Chondrocyte (in vitro differentiated cells): Measurements from ENCODE around the gene CTDSP1. TPM values are rescaled to one million over a fixed set of nuclear protein-coding genes. Genes with fewer than 3 reads are reported as not detected.

Experiments used
- DNase-seq: peaks from one replicate; pipeline ENCODE4 v3.0.0; 2021; ENCODE audit warnings: mixed read lengths, low spot score
- H3K27ac Mint-ChIP-seq: one replicate; pipeline ENCODE4 v1.8.0; 2021; ENCODE audit warnings: mild to moderate bottlenecking, moderate library complexity, mixed read lengths; ENCODE audit not compliant: unreplicated experiment
- H3K27me3 Mint-ChIP-seq: 2 replicates; pipeline ENCODE4 v1.8.0; 2021; ENCODE audit warnings: low read depth, mixed read lengths
- H3K36me3 Mint-ChIP-seq: 2 replicates; pipeline ENCODE4 v1.8.0; 2021; ENCODE audit warnings: low read depth, mixed read lengths
- H3K4me1 Mint-ChIP-seq: 2 replicates; pipeline ENCODE4 v1.8.0; 2021; ENCODE audit warnings: low read depth, mild to moderate bottlenecking, mixed read lengths
- H3K4me3 Mint-ChIP-seq: one replicate; pipeline ENCODE4 v1.8.0; 2021; ENCODE audit warnings: mild to moderate bottlenecking, moderate library complexity, mixed read lengths; ENCODE audit not compliant: unreplicated experiment
- H3K9me3 Mint-ChIP-seq: 2 replicates; pipeline ENCODE4 v1.8.0; 2021; ENCODE audit warnings: low read depth, mixed read lengths
- total RNA-seq: library from RNA; stranded (reverse); gene quantifications from 3 replicates; pipeline ENCODE4 v1.2.1, GENCODE V29; 2021
- TF ChIP-seq, protein P1 (sequence below): fragments of 200-600 bp; sonication (generic); IDR thresholded peaks from 2 replicates; pipeline ENCODE4 v1.5.0; 2021; ENCODE audit warnings: antibody characterized with exemption, mild to moderate bottlenecking, moderate library complexity

Gene CTDSP1
- total RNA-seq, 1 donor from 2014 or later: 95.3 TPM

DNA sequence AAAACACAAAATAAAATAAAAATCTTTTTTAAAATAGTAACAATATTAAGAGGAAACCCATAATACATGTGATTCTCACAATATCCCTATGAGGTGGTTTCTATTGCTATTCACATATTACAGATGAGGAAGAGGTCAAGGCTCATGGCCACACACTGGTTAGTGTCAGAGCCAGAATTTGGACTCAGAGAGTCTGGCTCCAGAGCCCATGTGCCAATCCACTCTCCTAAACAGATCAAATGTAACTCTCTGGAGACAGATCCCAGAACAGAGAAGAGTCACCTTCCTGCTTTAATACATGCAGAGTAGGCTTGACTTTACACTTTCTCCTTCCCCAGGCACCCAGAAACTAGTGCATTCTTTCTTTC is 27.7 kb upstream of the CTDSP1 start:
- Mint-ChIP-seq H3K27ac (no peak overlapping the region), H3K4me3 (no peak overlapping the region), H3K36me3 (no peaks in the 10 kb centered on the region), H3K4me1 (peaks cover 15% of the 10 kb centered on the region), H3K27me3 (no peaks in the 10 kb centered on the region), H3K9me3 (no peaks in the 10 kb centered on the region)
- no peak for DNase-seq
- TF ChIP-seq, protein P1, sequence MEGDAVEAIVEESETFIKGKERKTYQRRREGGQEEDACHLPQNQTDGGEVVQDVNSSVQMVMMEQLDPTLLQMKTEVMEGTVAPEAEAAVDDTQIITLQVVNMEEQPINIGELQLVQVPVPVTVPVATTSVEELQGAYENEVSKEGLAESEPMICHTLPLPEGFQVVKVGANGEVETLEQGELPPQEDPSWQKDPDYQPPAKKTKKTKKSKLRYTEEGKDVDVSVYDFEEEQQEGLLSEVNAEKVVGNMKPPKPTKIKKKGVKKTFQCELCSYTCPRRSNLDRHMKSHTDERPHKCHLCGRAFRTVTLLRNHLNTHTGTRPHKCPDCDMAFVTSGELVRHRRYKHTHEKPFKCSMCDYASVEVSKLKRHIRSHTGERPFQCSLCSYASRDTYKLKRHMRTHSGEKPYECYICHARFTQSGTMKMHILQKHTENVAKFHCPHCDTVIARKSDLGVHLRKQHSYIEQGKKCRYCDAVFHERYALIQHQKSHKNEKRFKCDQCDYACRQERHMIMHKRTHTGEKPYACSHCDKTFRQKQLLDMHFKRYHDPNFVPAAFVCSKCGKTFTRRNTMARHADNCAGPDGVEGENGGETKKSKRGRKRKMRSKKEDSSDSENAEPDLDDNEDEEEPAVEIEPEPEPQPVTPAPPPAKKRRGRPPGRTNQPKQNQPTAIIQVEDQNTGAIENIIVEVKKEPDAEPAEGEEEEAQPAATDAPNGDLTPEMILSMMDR: no peak

DNA sequence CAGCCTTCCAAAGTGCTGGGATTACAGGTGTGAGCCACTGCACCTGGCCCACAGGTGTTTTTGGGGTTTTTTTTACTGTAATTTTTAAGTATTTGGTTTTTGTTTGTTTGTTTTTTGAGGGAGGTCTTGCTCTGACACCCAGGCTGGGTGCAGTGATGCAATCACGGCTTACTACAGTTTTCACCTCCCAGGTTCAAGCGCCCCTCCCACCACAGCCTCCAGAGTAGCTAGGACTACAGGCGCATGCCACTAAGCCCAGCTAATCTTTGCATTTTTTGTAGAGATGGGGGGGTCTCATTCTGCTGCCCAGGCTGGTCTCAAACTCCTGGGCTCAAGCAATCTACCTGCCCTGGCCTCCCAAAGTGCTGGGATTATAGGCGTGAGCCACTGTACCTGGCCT is 24.9 kb upstream of the CTDSP1 start:
- Mint-ChIP-seq H3K4me3 (no peak overlapping the region), H3K36me3 (no peaks in the 10 kb centered on the region), H3K27me3 (no peaks in the 10 kb centered on the region), H3K9me3 (no peaks in the 10 kb centered on the region), H3K4me1 (peaks cover 12% of the 10 kb centered on the region), H3K27ac (no peak overlapping the region)
- DNase-seq: no peak
- TF ChIP-seq, protein P1: no peak

DNA sequence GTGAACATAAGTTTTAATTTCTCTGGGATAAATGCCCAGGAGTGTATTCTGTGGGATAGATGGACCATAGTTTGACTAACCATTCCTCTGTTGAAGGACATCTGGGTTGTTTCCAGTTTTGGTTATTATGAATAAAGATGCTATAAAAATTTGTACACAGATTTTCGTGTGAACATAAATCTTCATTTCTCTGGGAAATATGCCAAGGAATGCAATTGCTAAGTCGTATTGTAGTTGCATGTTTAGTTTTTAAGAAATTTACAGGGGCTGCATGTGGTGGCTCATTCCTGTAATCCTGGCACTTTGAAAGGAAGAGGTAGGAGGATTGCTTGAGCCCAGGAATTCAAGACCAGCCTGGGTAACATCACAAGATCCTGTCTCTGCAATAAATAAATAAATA is 24.5 kb upstream of the CTDSP1 start:
- TF ChIP-seq, protein P1: no peak
- Mint-ChIP-seq H3K4me1 (peaks cover 12% of the 10 kb centered on the region), H3K27ac (peak overlapping the region; percentile 68), H3K4me3 (no peak overlapping the region), H3K27me3 (peaks cover 2% of the 10 kb centered on the region), H3K36me3 (no peaks in the 10 kb centered on the region), H3K9me3 (no peaks in the 10 kb centered on the region)
- no peak for DNase-seq

DNA sequence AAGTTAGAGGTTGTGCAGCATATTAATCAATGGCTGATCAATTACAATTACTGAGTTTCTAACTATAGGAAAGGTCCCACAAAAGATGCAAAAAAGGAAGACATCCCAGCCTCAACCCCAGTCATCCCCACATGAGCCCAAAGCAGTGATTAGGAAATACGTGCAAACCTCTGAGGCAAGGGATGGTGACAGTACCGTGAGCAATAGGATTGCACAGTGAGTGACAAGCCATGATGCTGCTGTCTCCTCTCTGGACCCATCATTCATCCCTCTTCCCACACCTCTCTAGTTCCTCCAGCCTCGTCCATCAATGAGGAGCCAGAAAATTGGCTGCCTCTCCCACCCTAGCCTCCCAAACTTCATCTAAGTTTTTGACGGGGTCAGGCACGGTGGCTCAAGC is 21.6 kb upstream of the CTDSP1 start:
- TF ChIP-seq, protein P1: no peak
- no peak for DNase-seq
- Mint-ChIP-seq H3K9me3 (no peaks in the 10 kb centered on the region), H3K27me3 (peaks cover 2% of the 10 kb centered on the region), H3K4me1 (peaks cover 4% of the 10 kb centered on the region), H3K36me3 (no peaks in the 10 kb centered on the region), H3K27ac (no peak overlapping the region), H3K4me3 (no peak overlapping the region)

DNA sequence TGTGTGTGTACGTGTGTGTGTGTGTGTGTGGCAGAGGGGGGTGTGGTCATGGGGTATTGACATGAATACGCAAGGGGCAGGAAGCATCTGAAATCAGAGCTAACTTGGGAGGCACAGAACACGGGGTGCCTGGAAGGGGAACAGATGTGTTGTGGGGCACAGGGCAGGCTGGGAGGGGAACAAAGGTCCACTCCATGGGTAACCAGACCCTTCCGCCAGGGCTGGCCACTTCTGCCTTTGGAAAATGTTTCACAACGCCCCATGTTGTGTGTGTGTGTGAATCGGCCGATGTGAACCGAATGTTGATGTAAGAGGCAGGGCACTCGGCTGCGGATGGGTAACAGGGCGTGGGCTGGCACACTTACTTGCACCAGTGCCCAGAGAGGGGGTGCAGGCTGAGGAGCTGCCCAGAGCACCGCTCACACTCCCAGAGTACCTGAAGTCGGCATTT is 17.7 kb upstream of the CTDSP1 start, which contains the start of gene SLC11A1:
Gene SLC11A1 (plus strand): TSS at position 358 of the 451 bp plus-strand sequence. CDS start 96 bp downstream, outside the sequence.
- H3K27ac Mint-ChIP-seq: no peak within 1 kb of the TSS
- no peaks in the 10 kb centered on the region for H3K4me1 Mint-ChIP-seq
- peaks cover 2% of the 10 kb centered on the region for H3K27me3 Mint-ChIP-seq
- H3K9me3 Mint-ChIP-seq: no peaks in the 10 kb centered on the region
- DNase-seq: no peak
- H3K36me3 Mint-ChIP-seq: no peaks in the 10 kb centered on the region
- TF ChIP-seq, protein P1: no peak
- H3K4me3 Mint-ChIP-seq: no peak within 1 kb of the TSS
